HS-27A (cell line): ENCODE results near the gene BCAP31.
"Not testable (repeated sequence)": the region's sequence is repeated elsewhere in the genome, so short reads cannot be mapped to it uniquely, and the experiment has no call there.

Experiments
- DNase-seq: peaks from one replicate; pipeline ENCODE4 v3.0.0-alpha.2; 2012; ENCODE audit warnings: low read depth, missing footprints

BCAP31 gene

DNA sequence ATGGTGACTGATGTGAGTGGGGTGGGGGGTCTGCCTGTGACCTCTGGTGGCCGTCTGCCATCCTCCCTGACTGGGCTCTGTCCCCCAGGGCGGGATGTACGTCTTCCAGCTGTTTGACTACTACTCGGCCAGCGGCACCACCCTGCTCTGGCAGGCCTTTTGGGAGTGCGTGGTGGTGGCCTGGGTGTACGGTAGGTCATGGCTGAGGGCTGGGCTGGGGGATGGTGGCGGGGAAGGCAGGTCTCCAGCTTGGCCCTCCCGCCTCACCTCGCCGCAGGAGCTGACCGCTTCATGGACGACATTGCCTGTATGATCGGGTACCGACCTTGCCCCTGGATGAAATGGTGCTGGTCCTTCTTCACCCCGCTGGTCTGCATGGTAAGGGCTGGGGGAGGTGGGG, 29.9 kb downstream of the BCAP31 start:
- DNase-seq: not testable (repeated sequence)

DNA sequence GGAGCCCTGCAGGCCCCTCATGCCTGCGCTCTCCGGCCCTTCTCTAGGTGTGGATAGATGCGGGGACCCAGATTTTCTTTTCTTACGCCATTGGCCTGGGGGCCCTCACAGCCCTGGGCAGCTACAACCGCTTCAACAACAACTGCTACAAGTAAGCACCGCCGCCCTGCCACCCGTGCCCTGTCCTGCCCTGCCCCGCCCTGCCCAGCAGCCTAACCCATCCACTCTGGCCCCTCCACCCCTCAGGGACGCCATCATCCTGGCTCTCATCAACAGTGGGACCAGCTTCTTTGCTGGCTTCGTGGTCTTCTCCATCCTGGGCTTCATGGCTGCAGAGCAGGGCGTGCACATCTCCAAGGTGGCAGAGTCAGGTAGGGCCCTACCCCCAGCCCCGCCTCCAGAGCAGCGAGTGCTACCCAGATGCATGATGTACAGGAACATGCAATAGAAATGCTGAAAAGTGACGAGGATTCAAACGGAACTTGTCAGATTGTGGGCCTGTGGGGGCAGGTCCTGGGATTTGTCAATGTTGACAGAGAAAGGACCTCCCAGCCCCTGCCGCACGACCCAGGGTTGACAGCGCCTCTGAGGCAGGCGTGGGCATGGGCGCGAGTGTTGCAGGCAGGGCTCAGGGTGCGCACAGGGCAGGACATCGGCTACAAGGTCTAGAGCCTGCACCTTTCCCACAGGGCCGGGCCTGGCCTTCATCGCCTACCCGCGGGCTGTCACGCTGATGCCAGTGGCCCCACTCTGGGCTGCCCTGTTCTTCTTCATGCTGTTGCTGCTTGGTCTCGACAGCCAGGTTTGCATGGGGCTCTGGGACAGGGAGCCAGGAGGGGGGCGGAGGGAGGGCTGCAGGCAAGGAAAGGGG, 30.7 kb downstream of the BCAP31 start:
- no peak for DNase-seq

DNA sequence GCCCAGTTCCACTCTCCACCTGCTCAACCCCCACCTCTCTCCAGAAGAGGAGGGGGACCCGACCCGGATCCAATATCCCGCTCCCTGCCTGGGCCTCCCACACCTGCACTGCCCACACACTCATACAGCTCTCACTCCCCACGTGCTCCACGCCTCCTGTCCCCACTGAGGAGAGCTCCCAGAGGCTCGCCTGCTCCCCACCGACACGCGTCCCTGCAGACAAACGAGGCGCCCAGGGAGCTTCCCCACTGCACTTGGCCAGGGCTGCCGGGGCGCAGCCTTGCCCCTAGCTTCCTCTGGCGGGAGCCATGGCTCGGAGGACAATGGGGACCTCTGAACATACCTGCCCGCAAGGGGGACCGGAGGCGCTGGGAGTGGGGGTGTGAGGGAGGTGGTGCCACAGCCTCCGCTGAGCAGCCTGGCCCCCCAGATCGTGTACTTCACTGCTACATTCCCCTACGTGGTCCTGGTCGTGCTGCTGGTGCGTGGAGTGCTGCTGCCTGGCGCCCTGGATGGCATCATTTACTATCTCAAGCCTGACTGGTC, 31.5 kb downstream of the BCAP31 start:
- no peak for DNase-seq

DNA sequence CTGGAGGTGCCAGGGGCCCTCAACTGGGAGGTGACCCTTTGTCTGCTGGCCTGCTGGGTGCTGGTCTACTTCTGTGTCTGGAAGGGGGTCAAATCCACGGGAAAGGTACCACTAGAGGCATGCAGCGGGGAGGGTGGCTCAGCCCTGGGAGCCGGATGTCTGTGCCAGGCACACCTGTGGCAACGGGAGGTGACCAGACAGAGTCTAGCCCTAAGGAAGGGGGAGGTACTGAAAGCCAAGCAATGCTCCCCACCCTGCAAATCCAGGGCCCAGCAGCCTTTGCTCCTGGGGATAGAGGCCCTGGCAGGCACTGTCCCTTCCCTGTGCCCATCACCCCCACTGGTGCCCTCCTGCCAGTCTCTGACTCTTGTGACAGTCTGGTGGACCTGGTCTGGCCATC, 32.2 kb downstream of the BCAP31 start:
- no peak for DNase-seq

DNA sequence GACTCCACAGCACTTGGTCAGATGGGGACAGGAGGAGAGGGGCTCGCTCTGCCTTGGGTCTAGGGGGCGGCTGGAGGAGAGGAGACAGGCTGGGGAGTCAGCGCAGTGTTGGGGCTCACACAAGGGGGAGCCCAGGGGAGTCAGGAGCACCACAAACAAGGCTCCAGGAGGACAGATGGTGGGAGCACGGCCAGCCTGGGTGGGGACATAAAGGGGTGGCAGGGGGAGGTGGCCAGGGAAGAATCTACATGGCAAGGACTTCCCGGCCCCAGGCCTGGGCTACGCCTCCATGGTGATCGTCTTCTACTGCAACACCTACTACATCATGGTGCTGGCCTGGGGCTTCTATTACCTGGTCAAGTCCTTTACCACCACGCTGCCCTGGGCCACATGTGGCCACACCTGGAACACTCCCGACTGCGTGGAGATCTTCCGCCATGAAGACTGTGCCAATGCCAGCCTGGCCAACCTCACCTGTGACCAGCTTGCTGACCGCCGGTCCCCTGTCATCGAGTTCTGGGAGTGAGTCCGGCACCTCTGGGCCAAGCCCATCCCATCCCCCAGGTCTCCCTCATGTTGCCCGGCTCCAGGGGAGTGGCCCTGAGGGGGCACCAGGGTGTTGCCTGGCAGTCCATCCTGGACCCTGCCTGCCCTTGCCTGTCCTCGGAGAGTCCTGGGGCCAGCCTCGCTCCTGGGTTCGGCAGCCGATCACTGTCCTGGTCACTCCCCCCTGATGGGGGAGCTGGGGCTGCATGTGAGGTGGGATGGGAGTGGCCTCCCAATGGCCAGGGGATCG, 33.0 kb downstream of the BCAP31 start:
- DNase-seq: not testable (repeated sequence)

DNA sequence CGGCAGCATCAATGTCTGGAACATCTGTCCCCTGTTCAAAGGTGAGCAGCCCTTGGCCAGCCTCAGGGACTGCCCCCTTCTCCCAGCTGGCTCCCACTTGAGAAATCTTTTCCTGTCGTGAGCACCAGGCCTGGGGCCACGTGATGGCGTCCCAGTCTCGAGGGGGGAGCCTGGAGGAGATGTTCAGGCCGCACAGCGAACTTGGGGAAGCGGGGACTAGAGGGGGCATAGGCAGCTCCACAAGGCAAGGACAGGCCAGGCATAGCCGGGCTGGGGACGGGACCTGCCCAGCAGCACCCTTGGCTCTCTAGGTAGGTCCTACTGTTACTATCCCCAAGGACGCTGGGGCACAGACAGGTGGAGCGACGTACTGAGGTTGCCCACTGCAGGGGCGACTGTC, 33.7 kb downstream of the BCAP31 start:
- DNase-seq: no peak

DNA sequence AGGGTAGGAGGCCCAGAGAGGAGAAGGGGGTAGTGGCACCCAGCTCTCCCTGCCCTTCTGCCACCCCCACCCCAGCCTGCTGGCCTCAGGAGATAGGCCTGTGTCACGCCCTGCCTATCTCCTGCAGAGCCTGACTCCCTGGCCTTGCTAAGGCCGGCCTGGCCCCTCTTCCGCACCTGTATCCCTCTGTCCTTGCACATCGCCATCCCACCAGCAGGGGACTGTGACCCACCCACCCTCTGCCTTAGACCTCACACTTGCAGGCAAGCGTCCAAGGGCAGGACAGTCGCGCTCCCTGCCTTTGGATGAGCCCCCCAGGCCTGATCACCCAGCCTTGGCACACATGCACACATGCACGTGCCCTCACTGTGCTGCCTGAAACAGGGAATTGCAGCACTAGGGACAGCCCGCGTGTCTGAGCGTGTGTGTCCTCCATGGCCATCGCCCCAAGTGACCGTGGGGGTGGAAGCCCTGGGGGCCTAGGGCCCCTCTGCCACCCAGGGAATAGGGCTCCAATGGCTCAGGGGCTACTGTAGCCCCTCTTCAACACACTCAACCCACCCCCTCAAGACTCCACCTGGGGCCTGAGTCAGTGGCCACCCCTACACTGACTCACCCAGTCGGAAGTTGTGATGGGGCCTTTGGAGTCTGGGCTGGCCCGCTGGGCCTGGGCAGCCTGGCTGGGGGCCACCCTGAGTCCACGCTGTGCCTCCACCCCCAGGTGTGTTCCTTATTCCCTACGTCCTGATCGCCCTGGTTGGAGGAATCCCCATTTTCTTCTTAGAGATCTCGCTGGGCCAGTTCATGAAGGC, 34.3 kb downstream of the BCAP31 start:
- no peak for DNase-seq

DNA sequence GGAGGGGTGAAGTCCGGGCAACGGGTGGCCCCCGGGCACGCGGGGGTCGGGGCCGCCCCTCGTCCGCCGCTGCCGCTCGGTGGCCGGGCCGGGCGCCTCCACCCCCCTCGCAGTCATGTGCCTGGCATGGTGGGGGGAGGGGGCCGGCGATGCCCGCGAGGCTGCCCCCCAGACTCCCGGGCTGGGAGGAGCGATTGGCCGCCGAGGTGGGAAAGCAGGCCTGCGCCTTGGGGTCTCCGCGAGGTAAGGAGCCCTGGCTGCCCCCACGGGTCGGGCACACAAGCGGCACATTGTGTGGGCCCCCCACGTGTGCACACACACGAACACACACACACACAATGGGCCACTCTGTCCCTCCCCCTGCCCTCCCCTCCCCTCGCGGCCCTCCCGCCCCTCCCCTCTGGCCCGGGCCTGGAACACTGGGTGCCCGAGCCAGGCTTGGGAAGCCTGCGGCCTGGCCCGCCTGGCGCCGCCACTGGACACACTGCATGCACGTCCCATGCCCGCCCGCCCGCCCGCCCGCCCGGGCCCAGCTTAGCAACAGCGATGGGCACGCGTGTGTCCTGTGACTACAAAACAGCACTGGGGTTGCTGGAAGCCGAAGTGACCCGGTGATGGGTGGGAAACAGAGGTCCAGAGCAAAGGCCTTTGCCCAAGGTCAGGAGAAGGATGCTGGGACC, 35.1 kb downstream of the BCAP31 start:
- no peak for DNase-seq

DNA sequence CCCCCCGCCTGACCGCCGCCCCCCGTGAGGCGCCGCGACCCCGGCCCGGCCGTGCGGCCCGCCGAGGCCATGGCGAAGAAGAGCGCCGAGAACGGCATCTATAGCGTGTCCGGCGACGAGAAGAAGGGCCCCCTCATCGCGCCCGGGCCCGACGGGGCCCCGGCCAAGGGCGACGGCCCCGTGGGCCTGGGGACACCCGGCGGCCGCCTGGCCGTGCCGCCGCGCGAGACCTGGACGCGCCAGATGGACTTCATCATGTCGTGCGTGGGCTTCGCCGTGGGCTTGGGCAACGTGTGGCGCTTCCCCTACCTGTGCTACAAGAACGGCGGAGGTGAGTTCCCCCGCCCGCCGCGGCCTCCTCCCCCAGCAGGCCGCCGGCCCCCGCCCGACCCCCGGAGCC, 35.7 kb downstream of the BCAP31 start:
- DNase-seq: no peak

DNA sequence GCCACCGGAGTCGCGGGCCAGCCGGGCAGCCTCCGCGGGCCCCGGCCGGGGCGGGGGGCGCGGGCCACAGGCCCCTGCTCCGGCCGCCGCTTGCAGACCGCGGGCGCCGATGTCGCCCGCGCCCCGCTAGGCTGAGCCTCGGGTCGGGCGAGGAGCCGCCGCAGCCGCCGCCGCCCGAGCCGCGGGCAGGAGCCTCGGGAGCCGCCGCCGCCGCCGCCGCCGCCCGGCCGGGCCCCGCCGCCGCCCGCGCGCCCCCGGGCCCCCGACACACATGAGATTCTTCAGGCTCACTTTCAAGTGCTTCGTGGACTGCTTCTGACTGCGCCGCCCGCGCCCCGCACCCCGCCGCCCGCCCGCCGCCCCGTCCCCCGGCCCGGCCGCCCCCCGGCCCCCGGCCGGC, 36.1 kb downstream of the BCAP31 start:
- no peak for DNase-seq

DNA sequence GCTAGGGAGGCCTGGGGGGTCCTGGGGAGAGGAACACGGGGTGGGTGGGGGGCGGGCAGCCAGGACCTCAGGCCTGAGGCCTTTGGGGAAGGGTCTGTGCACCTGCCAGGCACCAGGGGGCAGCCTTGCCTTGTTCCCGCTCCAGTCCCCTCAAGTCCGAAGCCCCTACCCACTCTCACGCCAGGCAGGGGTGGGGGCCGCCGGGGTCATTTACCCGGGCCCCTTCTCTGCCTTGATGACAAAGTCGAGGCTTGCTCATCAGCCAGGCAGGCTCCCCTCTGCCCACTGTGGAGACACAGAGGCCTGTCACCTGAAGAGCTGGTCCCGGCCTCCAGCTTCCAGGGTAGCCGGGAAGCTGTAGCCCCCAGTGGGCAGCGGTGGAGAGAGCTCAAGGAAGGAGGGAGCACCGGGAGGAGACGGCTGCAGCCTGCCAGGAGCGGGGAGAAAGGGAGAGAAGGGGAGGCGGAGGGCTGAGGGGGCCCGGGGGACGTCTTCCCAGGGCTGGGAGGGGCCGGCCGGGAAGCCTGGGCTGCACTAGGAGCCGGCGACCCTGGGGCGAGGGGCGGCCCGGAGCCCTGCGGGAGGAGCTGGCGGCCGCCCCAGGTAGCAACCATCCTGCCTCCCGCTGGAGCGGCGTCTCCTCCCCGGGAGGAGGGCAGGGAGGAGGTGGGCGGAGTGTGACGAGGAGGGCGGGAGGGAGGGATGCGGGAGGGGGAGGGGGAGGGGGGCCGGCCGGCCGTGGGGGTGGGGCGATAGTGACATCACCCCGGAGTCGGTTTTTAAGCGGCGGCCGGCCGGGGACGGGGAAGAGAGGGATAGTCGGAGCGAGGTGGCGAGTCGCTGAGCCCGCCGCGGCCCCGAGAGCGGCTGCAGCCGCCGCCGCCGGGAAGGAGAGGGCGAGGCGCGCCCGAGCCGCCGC, 36.8 kb downstream of the BCAP31 start, which contains the start of gene SLC6A8:
SLC6A8 (plus strand) TSS at position 806 of the 919 bp plus-strand sequence. CDS start 649 bp downstream, outside the sequence.
- no peak for DNase-seq

DNA sequence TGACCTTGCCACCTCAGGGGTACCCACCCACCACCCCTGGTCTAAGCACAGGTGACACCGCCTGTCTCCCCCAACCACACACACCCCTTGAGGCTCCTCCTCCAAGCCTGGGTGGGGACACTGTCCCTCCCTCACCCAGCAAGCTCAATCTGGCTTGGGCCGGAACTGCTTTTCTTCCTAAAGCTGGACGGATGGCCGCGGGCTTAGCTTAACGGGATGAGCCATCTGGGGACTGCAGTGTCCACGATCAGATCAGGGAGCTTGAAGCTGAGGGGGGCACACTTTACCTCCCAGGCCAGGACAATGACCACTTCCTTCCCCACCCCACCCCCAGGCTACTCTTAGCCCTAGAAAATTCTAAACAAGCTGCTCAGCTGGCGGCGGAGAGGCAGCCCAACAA, 37.5 kb downstream of the BCAP31 start:
- no peak for DNase-seq

DNA sequence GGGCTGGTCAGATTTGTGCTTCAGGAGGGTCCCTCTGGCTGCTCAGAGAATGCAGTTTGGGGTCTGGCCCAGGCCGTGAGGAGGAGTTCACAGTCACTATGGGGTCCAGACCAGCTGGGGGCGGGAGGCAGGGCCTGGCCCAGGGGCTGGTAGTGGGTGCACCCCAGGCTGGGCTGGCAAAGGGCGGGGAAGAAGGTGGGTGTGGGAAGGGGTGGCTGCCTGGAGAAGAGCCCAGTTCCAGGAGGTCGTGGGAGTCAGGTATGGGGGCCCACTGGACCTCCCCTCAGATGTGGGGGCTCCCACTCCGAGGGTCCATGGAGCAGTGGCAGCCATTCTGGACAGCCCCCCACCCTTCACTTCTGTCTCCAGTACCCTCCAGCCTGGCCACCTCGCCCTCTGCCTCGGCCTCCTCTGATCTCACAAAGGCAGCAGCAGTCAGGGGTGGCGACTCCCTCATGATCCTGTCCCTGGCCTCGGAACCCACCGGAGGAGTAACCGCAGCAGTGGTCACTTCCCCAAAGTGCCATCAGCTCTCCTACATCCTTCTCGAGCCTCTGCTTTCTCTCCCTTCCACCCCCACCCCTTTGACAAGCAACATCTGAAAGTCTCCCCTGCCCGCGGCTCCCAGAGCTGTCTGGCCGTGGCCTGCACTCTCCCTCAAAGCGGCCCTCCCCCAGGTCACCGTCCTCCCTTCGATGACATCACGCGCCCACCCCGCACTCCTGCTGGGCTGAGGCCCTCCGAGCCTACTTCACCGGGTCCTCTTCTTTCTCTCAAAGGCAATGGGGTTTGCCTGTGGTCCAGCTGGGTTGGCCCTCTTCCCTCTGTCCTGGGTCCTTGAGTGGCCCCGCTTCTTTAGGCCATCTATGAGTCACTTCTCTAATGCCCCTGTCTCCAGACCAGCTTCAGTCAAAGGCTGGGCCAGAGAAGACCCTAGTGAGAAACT, 38.2 kb downstream of the BCAP31 start:
- no peak for DNase-seq

DNA sequence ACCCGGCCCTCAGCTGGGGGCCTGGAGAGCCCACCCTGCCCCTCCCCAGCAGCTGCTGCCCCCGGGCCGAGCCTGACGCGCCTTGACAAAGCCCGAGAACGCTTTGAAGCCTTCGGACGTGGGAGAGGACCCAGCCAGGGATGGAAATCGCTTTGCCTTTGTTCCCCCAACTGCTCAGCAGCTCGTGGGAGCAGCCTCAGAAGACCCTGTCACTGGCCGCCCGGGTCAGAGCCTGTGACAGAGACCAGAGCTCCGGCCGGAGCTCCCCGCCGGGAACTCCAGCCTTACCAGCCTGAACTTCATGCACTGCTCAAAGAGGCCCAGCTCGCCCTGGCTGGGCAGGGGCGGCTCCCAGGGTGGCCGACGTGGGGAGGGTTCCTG, 39.0 kb downstream of the BCAP31 start:
- DNase-seq: no peak

DNA sequence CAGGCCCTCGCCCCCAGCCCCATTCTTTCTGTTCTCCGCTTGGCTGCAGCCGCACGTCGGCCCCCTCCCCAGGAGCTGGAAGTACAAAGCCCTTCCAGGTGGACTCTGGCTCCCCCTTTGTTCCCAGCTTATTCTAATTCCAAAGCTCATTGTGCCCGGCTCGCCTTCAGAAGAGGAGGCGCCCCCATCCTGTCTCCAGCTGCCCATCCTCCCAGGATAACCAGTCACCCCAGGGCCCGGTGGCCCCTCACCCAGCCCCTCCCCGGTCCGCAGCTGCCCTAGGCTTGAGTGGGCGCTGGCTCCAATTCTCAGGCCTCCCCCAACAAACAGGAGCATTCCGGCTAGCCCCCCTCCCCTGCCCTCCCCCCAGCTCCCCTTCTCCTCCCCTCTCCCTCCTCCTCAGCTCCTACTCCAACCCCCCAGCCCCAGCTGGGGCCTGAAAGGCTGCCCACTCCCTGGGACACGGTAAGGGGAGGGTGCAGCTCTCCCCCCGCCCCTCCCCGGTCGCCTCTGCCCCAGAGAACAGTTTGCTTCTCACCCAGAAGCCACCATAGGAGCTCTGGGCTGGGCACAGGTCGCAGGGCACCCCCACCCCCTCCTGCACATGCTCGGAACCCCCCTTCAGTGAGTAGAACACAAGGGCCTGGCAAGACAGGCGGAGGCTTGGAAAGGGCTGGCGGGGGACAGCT, 39.6 kb downstream of the BCAP31 start:
- DNase-seq: no peak

DNA sequence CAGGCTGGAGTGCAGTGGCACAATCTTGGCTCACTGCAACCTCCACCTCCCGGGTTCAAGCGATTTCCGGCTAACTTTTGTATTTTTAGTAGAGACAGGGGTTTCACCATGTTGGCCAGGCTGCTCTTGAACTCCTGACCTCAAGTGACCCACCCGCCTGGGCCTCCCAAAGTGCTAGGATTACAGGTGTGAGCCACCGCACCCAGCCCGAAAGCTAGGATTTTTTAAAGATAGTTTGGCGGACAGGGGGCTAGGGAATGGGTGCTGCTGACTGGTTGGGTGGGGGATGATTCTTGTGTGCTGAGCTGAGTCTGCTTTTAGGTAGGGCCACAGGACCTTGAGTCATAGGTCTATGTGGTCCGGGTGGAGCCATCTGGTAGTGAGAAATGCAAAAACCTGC, 40.7 kb downstream of the BCAP31 start:
- not testable (repeated sequence) for DNase-seq

DNA sequence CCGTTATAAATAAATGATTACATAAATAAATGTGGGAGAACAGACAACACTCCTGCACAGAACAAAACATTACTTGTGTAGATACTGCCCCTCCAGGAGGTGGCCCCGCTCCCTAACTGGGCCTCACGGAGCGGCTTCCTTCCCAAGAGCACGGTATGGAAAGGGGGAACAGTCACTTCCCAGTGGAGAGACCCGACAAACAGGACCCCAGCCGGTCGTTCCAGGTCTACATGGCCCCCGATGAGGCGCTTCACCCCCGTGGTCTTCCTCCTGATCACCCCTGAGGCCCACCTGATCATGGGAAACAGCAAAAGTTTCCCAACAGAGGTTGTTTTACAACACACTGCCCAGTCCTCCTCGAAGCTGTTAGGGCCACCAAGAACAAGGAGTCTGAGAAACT, 43.0 kb downstream of the BCAP31 start:
- no peak for DNase-seq

DNA sequence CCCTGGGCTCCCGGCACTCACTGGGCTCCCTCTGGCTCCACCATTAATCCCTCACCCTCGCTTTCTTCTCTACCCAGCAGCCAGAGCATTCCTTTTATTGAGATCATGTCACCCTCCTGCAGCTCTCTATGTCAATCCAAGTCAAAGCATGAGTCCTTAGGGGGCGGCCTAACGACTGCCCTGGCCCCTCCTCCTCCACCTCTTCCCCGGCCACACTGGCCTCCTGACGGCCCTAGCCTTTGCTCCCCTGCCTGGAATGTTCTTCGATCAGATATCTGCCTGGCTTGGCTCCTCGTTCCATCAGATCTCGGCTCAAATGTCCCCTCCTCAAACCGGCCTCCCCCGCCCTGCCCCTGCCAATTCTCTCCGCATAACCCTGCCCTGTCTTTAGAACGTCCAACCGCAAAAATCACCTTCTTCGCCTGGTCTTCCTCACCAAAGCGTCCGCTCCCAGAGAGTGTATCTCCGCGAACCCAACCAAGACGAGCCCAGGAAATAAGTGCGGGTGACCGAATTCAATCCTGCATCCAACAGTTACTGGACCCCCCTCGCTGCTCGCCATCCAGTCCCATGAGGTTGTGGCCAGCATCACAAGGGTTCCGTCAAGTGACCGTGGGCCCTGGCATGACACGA, 49.9 kb downstream of the BCAP31 start:
- no peak for DNase-seq
